Gastrocnemius medialis (tissue), 4 donors: ENCODE data around the gene ACOD1. TPM values are rescaled to one million over a fixed set of nuclear protein-coding genes. Genes with fewer than 3 reads are reported as not detected.
"Not testable (repeated sequence)": the region's sequence is repeated elsewhere in the genome, so short reads cannot be mapped to it uniquely, and the experiment has no call there.

Experiments
- ATAC-seq, 2 donors: fragments of 150-250 bp; one replicate each; pipeline ENCODE4 v1.9.1; 2016
- DNase-seq, 2 donors: peaks; one replicate each; pipeline ENCODE4 v3.0.0-alpha.2; 2019
- H3K27ac ChIP-seq, 4 donors: fragments of 200-600 bp; sonication (generic); 1 replicate in 1 of 4; 2 replicates in 3 of 4; pipeline ENCODE4 v1.5.1; 2016 to 2018; ENCODE audit warnings: mild to moderate bottlenecking in 2 of 4, moderate library complexity in 1 of 4
- H3K27me3 ChIP-seq, 3 donors: fragments of 200-600 bp; sonication (generic) in 2 of 3; 1 replicate in 1 of 3; 2 replicates in 2 of 3; pipeline versions ENCODE4 v1.5.1 to v1.6.0; 2016 to 2019; ENCODE audit warnings: mild to moderate bottlenecking in 1 of 3, moderate library complexity in 1 of 3
- H3K36me3 ChIP-seq, 2 donors: fragments of 200-600 bp; sonication (generic) in 1 of 2; one replicate each; pipeline ENCODE4 v1.5.1; 2017 to 2018
- H3K4me1 ChIP-seq, 2 donors: fragments of 200-600 bp; sonication (generic) in 1 of 2; one replicate each; pipeline ENCODE4 v1.5.1; 2016 to 2017; ENCODE audit warnings: mild to moderate bottlenecking in 2 of 2
- H3K4me3 ChIP-seq, 4 donors: fragments of 200-600 bp; sonication (generic) in 3 of 4; 1 replicate in 1 of 4; 2 replicates in 3 of 4; pipeline ENCODE4 v1.5.1; 2016 to 2019; ENCODE audit warnings: mild to moderate bottlenecking in 2 of 4
- H3K9me3 ChIP-seq, 3 donors: fragments of 200-600 bp; sonication (generic) in 2 of 3; 1 replicate in 1 of 3; 2 replicates in 2 of 3; pipeline ENCODE4 v1.5.1; 2016 to 2019
- CTCF ChIP-seq, 5 experiments: fragments of 450-650 bp in 3 of 5; fragments of 200-600 bp in 2 of 5; sonication (generic) in 2 of 5; IDR thresholded peaks in 4 of 5; conservative IDR thresholded peaks in 1 of 5; 1 replicate in 4 of 5; 2 replicates in 1 of 5; pipeline ENCODE4 v1.5.1; 2016 to 2019; ENCODE audit warnings: antibody characterized with exemption in 5 of 5, mild to moderate bottlenecking in 3 of 5, moderate library complexity in 3 of 5
- POLR2A ChIP-seq, 2 donors: fragments of 450-650 bp; IDR thresholded peaks; one replicate each; pipeline ENCODE4 v1.6.1; 2017; ENCODE audit warnings: antibody characterized with exemption in 2 of 2, mild to moderate bottlenecking in 2 of 2, moderate library complexity in 2 of 2
- in situ Hi-C, 4 donors: fragments of 200-750 bp; cut with MboI; loops; one replicate each; pipeline versions ENCODE4 v1.15.0 to v1.8.0; 2017; ENCODE audit warnings: low sequenced_read_pairs in 4 of 4
- intact Hi-C: fragments of 100-400 bp; cut with DNase I; formaldehyde crosslinking; loops from one replicate; pipeline ENCODE4 v1.15.1; 2023; ENCODE audit warnings: low total_unique reads
- total RNA-seq, 4 donors: library from RNA; depleted of rRNA; stranded (reverse); fragments of >200 nt; gene quantifications; one replicate each; pipeline versions ENCODE4 v1.1.0 to v1.2.3, GENCODE V29; 2016

Gene ACOD1
- total RNA-seq, 4 donors from 2014 or later = not detected

GRCh38 chr13:76913898-76914297 lies 34.4 kb upstream of the ACOD1 start:
- intact Hi-C loops = no loop called here
- Histone ChIP-seq H3K36me3 (no peaks in the 10 kb centered on the region), H3K4me3 (no peak overlapping the region), H3K27me3 (no peaks in the 10 kb centered on the region), H3K27ac (no peak overlapping the region), H3K4me1 (no peaks in the 10 kb centered on the region), H3K9me3 (no peaks in the 10 kb centered on the region)
- no peak for DNase-seq
- no peak for ATAC-seq
- TF ChIP-seq CTCF (IDR thresholded peaks at IDR 0.05 in 4 of 5, conservative IDR thresholded peaks at IDR 0.05 in 1 of 5) (no peak), POLR2A (IDR thresholded peaks at IDR 0.05) (no peak)
- in situ Hi-C loops = loop anchor here in 3 of 4 donors (25.0 kb wide), 2 partner anchors 452 to 1227 kb away; no protein-coding TSS in a partner anchor

GRCh38 chr13:76917095-76917494 lies 31.2 kb upstream of the ACOD1 start:
- H3K4me3 ChIP-seq = no peak overlapping the region
- in situ Hi-C loops (loop anchor here in 3 of 4 donors (25.0 kb wide), 2 partner anchors 455 to 1230 kb away; no protein-coding TSS in a partner anchor), intact Hi-C loops (no loop called here)
- H3K27me3 ChIP-seq = no peaks in the 10 kb centered on the region
- ATAC-seq (no peak), DNase-seq (no peak)
- no peak overlapping the region for H3K27ac ChIP-seq
- no peaks in the 10 kb centered on the region for H3K9me3 ChIP-seq
- no peak for TF ChIP-seq POLR2A (IDR thresholded peaks at IDR 0.05)
- TF ChIP-seq CTCF (IDR thresholded peaks at IDR 0.05 in 4 of 5, conservative IDR thresholded peaks at IDR 0.05 in 1 of 5) = no peak
- H3K4me1 ChIP-seq = no peaks in the 10 kb centered on the region
- no peaks in the 10 kb centered on the region for H3K36me3 ChIP-seq

GRCh38 chr13:76917755-76918481 lies 30.4 kb upstream of the ACOD1 start:
- H3K27me3 ChIP-seq, intact Hi-C loops, H3K9me3 ChIP-seq, DNase-seq, H3K27ac ChIP-seq, ATAC-seq, H3K4me3 ChIP-seq, H3K4me1 ChIP-seq, H3K36me3 ChIP-seq: not testable (repeated sequence)
- in situ Hi-C loops = loop anchor here in 3 of 4 donors (25.0 kb wide), 2 partner anchors 456 to 1231 kb away; no protein-coding TSS in a partner anchor

- Histone ChIP-seq H3K27me3 (no peaks in the 10 kb centered on the region), H3K36me3 (no peaks in the 10 kb centered on the region), H3K27ac (no peak overlapping the region), H3K4me3 (no peak overlapping the region), H3K9me3 (no peaks in the 10 kb centered on the region), H3K4me1 (no peaks in the 10 kb centered on the region)
- ATAC-seq (no peak), DNase-seq (no peak)
- intact Hi-C loops (no loop called here), in situ Hi-C loops (loop anchor here in 3 of 4 donors (25.0 kb wide), 2 partner anchors 459 to 1234 kb away; no protein-coding TSS in a partner anchor)
- TF ChIP-seq CTCF (IDR thresholded peaks at IDR 0.05 in 4 of 5, conservative IDR thresholded peaks at IDR 0.05 in 1 of 5) (no peak), POLR2A (IDR thresholded peaks at IDR 0.05) (no peak)
Measured at GRCh38 chr13:76921516-76921915, 26.8 kb upstream of the ACOD1 start.

GRCh38 chr13:76925115-76925514 lies 23.2 kb upstream of the ACOD1 start:
- no peaks in the 10 kb centered on the region for H3K4me1 ChIP-seq
- no peaks in the 10 kb centered on the region for H3K27me3 ChIP-seq
- TF ChIP-seq POLR2A (IDR thresholded peaks at IDR 0.05) (no peak), CTCF (IDR thresholded peaks at IDR 0.05 in 4 of 5, conservative IDR thresholded peaks at IDR 0.05 in 1 of 5) (no peak)
- ATAC-seq = no peak
- no peaks in the 10 kb centered on the region for H3K9me3 ChIP-seq
- intact Hi-C loops (no loop called here), in situ Hi-C loops (no loop called here)
- DNase-seq = no peak
- H3K4me3 ChIP-seq = no peak overlapping the region
- H3K36me3 ChIP-seq = no peaks in the 10 kb centered on the region
- no peak overlapping the region for H3K27ac ChIP-seq
